Measurements from ENCODE around the gene PCGF2.

The PCGF2 gene

GRCh38 chr17:38701504-38702165 is 46.5 kb downstream of the PCGF2 start:
- DNase-seq: peak; percentile 64

GRCh38 chr17:38698760-38699159 is 49.4 kb downstream of the PCGF2 start:
- no peak for DNase-seq

- DNase-seq: no peak
These were observed 50.9 kb downstream of the PCGF2 start for GRCh38 chr17:38697061-38697820.

DNA sequence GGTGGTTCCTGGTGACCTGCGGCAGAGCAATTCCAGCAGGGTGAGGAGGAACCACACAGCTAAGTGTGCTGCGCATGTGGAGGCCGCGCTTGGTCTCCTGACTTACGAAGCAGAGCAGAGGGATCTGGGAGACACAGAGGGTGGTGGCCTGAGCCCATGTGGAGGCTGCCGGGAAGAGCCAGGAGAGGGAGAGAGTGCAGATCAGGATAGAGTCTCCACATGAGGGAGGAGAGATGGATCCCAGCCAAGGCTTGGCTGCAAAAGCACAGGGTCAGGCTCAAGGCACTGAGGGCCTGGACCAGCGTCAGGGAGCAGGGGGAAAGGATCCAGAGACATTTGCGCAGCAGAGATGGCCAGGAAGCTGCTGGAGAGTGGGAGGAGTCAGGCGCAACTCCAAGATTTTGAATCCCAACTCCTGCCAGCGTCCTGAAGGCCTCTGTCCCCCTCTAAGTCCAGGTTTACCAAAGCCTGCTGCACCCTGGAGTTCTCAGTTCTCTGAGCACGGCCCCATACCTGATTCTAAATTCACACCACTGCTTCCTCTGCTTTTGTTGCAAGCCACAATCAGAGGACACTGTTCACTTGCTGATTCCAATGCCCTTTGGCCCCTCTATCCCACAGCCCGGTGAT is 54.3 kb downstream of the PCGF2 start:
- no peak for DNase-seq

DNA sequence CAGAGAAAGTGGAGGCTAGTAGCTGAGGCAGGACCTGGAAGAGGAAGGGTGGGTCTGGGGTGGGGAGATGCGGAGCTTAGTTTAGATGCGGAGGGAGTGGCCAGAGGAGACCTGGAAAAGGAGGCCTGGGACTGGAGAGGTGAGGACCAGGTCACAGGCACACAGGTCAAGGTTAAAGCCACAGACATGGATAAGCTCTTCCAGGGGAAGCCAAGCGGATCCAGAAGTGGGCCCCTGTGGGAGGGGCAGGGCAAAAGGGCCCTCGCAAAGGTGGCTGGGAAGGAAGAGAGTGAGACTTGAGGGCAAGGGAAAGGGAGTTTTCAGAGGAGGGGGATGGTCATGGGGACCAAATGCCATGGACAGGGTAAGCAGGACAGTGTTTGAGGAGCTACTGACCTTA is 57.0 kb downstream of the PCGF2 start:
- DNase-seq: no peak

DNA sequence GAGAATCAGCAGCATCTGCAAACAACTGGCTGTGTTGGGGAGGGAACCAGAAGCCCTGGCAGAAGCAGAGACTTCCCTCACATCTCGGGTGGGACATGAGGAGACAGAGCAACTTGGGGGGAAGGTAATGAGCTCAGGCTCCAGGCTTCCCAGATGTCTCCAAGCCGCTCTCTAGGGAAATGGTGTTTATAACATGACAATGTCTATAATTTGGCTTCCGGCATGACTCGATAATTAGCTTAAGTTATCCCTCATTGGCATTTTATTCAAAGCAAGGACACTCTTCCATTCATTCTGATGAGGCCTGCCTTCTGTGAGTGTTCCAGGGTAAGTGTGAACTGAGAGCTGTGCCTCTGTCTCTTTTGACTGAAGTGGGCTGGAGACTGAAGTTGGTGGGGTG is 57.8 kb downstream of the PCGF2 start:
- DNase-seq: no peak

GRCh38 chr17:38687286-38687685 is 60.9 kb downstream of the PCGF2 start:
- DNase-seq: no peak

DNA sequence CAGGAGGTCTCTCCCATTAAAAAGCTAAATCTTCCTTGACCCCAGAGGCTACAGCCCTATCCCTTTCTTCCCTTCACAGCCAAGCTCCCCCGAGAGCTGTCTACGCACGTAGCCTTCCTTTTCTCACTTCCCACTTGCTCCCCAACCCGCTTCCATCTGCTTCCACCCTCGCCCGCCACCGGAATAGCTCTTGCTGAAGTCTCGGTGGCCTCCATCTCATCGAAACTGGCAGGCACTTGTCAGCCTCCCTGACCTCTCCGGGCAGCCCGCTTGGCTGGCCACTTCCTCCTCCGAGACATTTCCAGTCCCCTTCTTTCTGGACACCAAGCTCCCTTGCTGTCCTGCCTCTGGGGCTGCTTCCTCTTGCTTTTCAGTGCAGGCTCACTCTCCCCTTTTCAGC is 62.6 kb downstream of the PCGF2 start:
- DNase-seq: no peak

All from NCI-H146 (cell line).